Motor neuron (in vitro differentiated cells): ENCODE results near the gene OR8A1. TPM values are rescaled to one million over a fixed set of nuclear protein-coding genes. Genes with fewer than 3 reads are reported as not detected.
"Not testable (repeated sequence)": the region's sequence is repeated elsewhere in the genome, so short reads cannot be mapped to it uniquely, and the experiment has no call there.

Experiments
- ATAC-seq, 8 experiments: fragments of 200-7000 bp; cut with Tn5 transposase; replicated peaks in 6 of 8; 2 replicates each; pipeline ENCODE4 v1.8.0; 2021; ENCODE audit warnings: mild to moderate bottlenecking in 8 of 8, moderate library complexity in 8 of 8
- H3K27ac ChIP-seq, 2 donors: fragments of 250-450 bp; sonication (Bioruptor Pico); 2 replicates each; pipeline ENCODE4 v1.9.0; 2021; ENCODE audit warnings: antibody characterized with exemption in 2 of 2, mild to moderate bottlenecking in 2 of 2, moderate library complexity in 1 of 2
- H3K4me1 ChIP-seq, 2 donors: fragments of 250-450 bp; sonication (Bioruptor Pico); replicated peaks in 1 of 2; 2 replicates each; pipeline ENCODE4 v1.6.1; 2021; ENCODE audit warnings: antibody characterized with exemption in 2 of 2, mild to moderate bottlenecking in 2 of 2, moderate library complexity in 1 of 2
- H3K4me3 ChIP-seq, 5 donors: fragments of 250-450 bp; sonication (Bioruptor Pico); 2 replicates each; pipeline ENCODE4 v1.9.0; 2021; ENCODE audit warnings: antibody characterized with exemption in 5 of 5, mild to moderate bottlenecking in 5 of 5, moderate library complexity in 4 of 5
- WGBS, 10 experiments: fragments of 450-650 bp; shearing (Covaris generic); methylation state at CpG; one replicate each; pipeline ENCODE4 v1.0.0; 2022; 5-methylcytosine and 5-hydroxymethylcytosine counted together
- in situ Hi-C, 9 experiments: fragments of 400-800 bp; cut with MboI; loops; one replicate each; pipeline ENCODE4 v1.15.0; 2021; ENCODE audit warnings: low sequenced_read_pairs in 9 of 9, low pct_unique_long_range_greater_than_20kb in 2 of 9; ENCODE audit not compliant: unreplicated experiment in 9 of 9
- total RNA-seq, 8 experiments: library from RNA; unstranded; fragments of 300-600 nt; gene quantifications; 2 replicates each; pipeline versions ENCODE4 v1.2.3 to v1.2.4, GENCODE V29; 2022

Gene OR8A1
- total RNA-seq, 8 experiments from 2014 or later = 0.04 to 0.66 (median 0.23) TPM; not detected in 3

DNA sequence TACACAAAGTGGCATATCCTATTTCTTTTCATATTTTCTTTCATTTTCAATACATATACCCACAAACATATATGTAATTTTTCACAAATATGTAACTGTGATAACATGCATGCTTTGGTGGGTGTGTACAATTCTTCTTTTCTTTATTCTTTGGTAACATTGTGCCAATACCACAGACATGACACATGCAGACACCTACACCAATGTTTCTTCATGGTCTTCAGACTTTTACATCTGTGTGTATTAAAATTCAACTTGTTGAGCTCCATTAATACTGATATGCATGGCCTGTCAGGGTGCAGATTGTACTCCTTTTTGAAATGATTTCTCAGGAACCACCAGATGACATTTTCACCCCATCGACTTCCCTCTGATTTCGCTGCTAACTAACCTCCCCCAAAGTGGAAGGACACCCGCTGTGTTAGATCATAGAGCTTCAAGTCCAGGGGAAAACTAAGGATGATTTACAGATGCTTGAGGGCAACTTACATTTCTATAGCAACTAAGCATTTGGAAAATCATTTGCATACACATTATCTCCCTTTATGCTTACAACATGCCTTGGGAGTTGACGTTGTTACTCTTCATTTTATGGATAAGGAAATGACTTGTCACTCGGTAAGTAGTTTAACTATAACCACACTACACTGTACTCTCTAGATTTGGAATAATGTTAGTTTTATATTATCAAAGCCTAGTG is 31.0 kb downstream of the OR8A1 start:
- peak in 3 of 8 experiments; percentile 70 to 87 (median 71) for ATAC-seq
- Histone ChIP-seq H3K4me3 (no peak overlapping the region), H3K27ac (no peak overlapping the region), H3K4me1 (no peaks in the 10 kb centered on the region)
- in situ Hi-C loops = no loop called here
- 5 to 62% (median 35%) methylated on average over 1 to 5 of the region's 5 CpGs; no CpG with 5 or more reads in 2 of the 10 experiments for WGBS, 10 experiments

GRCh38 chr11:124602193-124602592 is 32.4 kb downstream of the OR8A1 start:
- H3K4me1 ChIP-seq = no peaks in the 10 kb centered on the region

GRCh38 chr11:124602723-124603122 is 32.9 kb downstream of the OR8A1 start:
- H3K27ac ChIP-seq, H3K4me3 ChIP-seq, H3K4me1 ChIP-seq, in situ Hi-C loops: not testable (repeated sequence)
- 0 to 100% (median 32%) methylated on average over 1 to 3 of the region's 3 CpGs; no CpG with 5 or more reads in 2 of the 10 experiments for WGBS, 10 experiments
- peak in 3 of 8 experiments; percentile 40 to 82 (median 72) for ATAC-seq

More at GRCh38 chr11:124602193-124602592, 32.4 kb downstream of the OR8A1 start:
- H3K4me3 ChIP-seq = no peak overlapping the region
- peak in 2 of 8 experiments; percentile 20 to 36 for ATAC-seq
- H3K27ac ChIP-seq = no peak overlapping the region
- 29 to 100% (median 83%) methylated on average over 1 to 3 of the region's 3 CpGs; no CpG with 5 or more reads in 3 of the 10 experiments for WGBS, 10 experiments
- in situ Hi-C loops = no loop called here

GRCh38 chr11:124605719-124606118 is 35.9 kb downstream of the OR8A1 start:
- in situ Hi-C loops = no loop called here
- 50 to 100% (median 93%) methylated on average over 1 to 3 of the region's 3 CpGs; no CpG with 5 or more reads in 2 of the 10 experiments for WGBS, 10 experiments
- Histone ChIP-seq H3K27ac (no peak overlapping the region), H3K4me3 (no peak overlapping the region), H3K4me1 (peaks cover 0 to 11% of the 10 kb centered on the region in 2 donors)
- ATAC-seq = no peak

- H3K4me1 ChIP-seq = peaks cover 0 to 11% of the 10 kb centered on the region in 2 donors
- no peak overlapping the region for H3K27ac ChIP-seq
- in situ Hi-C loops = no loop called here
- peak in 5 of 8 experiments; percentile 84 to 88 (median 84) for ATAC-seq
- H3K4me3 ChIP-seq = no peak overlapping the region
Measured at GRCh38 chr11:124608147-124608546, 38.4 kb downstream of the OR8A1 start.

- no peak overlapping the region for H3K4me3 ChIP-seq
- H3K27ac ChIP-seq = no peak overlapping the region
- ATAC-seq = no peak
- 67 to 100% (median 93%) methylated on average over 1 to 2 of the region's 2 CpGs; no CpG with 5 or more reads in 4 of the 10 experiments for WGBS, 10 experiments
- peaks cover 0 to 11% of the 10 kb centered on the region in 2 donors for H3K4me1 ChIP-seq
- in situ Hi-C loops = no loop called here
Measured at GRCh38 chr11:124610295-124610694, 40.5 kb downstream of the OR8A1 start.

GRCh38 chr11:124611064-124611463 is 41.3 kb downstream of the OR8A1 start, which contains the start of gene PANX3:
Gene PANX3 (plus strand): TSS chr11:124611428. CDS start chr11:124611557, 129 bp downstream.
- Histone ChIP-seq H3K4me3 (no peak within 1 kb of the TSS), H3K4me1 (peaks cover 0 to 11% of the 10 kb centered on the region in 2 donors), H3K27ac (no peak within 1 kb of the TSS)
- in situ Hi-C loops = no loop called here
- no peak for ATAC-seq
- WGBS, 10 experiments = 49 to 100% (median 68%) methylated on average over 1 to 4 of the region's 5 CpGs; no CpG with 5 or more reads in 6 of the 10 experiments

DNA sequence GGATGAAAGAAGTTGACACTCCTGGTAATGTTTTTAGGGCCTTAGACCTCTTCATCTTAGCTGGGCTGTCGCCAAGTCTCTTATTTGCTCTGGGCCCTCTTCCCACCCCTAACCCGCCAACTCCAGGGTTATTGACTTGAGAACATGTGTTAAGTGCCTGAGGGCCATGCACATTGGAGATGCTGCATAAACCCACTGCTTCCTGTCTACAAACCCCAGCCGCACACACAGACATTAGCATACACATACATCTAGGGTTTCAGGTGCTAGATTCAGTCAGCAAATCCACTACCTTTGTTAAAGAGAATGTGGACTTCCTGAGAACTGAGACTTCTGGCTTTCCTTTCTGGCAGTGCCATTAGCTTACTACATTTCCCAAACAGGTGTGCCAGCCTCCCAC is 42.2 kb downstream of the OR8A1 start:
- H3K4me3 ChIP-seq = no peak overlapping the region
- H3K4me1 ChIP-seq = peaks cover 0 to 11% of the 10 kb centered on the region in 2 donors
- no peak overlapping the region for H3K27ac ChIP-seq
- 0 to 100% (median 80%) methylated on average over 1 to 3 of the region's 3 CpGs; no CpG with 5 or more reads in 1 of the 10 experiments for WGBS, 10 experiments
- peak in 3 of 8 experiments; percentile 87 to 97 (median 91) for ATAC-seq
- in situ Hi-C loops = no loop called here

DNA sequence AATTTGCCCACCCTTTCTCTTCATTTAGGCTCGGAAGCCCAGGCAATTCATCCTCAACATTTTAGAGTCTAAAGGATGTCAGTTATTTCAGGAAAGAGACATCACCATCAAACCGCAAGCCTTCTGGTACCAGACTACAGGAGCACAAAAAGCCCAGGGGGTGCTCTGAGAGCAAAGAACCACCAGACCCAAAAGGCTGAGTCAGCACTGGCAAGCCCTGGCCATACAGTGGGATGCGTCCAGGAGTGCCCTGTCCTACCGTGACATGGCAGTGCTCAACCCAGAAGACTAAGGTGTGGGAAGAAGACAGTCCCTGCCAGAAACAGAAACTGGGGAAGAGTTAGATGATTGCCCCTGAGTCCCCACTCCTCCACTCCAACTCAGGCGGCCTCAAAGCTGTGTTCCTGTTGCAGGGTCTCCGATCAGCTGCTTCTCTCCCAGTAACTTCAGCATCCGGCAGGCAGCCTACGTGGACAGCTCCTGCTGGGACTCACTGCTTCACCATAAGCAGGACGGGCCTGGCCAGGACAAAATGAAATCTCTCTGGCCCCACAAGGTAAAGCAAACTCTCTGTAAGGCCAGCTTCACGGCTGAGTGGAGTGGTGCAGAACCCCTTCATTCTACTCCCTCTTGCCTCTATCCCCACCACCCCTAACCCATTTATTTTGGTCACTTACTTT is 42.9 kb downstream of the OR8A1 start:
- ATAC-seq = peak in 1 of 8 experiments; percentile 11
- H3K27ac ChIP-seq = no peak overlapping the region
- in situ Hi-C loops = no loop called here
- no peak overlapping the region for H3K4me3 ChIP-seq
- WGBS, 10 experiments = 83 to 100% (median 88%) methylated on average over 1 to 9 of the region's 10 CpGs; no CpG with 5 or more reads in 4 of the 10 experiments
- H3K4me1 ChIP-seq = peaks cover 0 to 9% of the 10 kb centered on the region in 2 donors

- WGBS, 10 experiments = 47 to 90% (median 73%) methylated on average over 1 to 5 of the region's 5 CpGs; no CpG with 5 or more reads in 5 of the 10 experiments
- no peak for ATAC-seq
- Histone ChIP-seq H3K4me1 (peaks cover 7 to 8% of the 10 kb centered on the region in 2 donors), H3K27ac (no peak overlapping the region), H3K4me3 (no peak overlapping the region)
- in situ Hi-C loops = no loop called here
Measured at GRCh38 chr11:124618863-124619262, 49.1 kb downstream of the OR8A1 start.

Other genes starting within 250 kb of the OR8A1 start
- gene OR8D2, start 249.8 kb upstream of the OR8A1 start, total RNA-seq = under 1 TPM in 2 of 8 experiments, not detected in 6; 0.42 to 0.76 TPM
- under 1 TPM in 1 of 8 experiments, not detected in 7; 0.66 TPM for gene OR8B2, start 185.5 kb upstream of the OR8A1 start, total RNA-seq
- gene OR8B3, start 171.0 kb upstream of the OR8A1 start, total RNA-seq = under 1 TPM in 2 of 8 experiments, not detected in 6; 0.09 to 0.33 TPM
- under 1 TPM in 1 of 8 experiments, not detected in 7; 0.38 TPM for gene OR8B4, start 145.1 kb upstream of the OR8A1 start, total RNA-seq
- under 1 TPM in 5 of 8 experiments, not detected in 3; 0.04 to 0.76 (median 0.14) TPM for gene OR8B8, start 124.3 kb upstream of the OR8A1 start, total RNA-seq
- gene OR8B12, start 26.3 kb upstream of the OR8A1 start, total RNA-seq = 1 to 10 TPM in 1 of 8 experiments, under 1 TPM in 3, not detected in 4; 0.25 to 1.2 (median 0.40) TPM
- gene PANX3, start 41.4 kb downstream of the OR8A1 start, total RNA-seq = under 1 TPM in 2 of 8 experiments, not detected in 6; 0.33 to 0.42 TPM
- 10 to 100 TPM; 16.8 to 49.6 (median 25.9) TPM for gene TBRG1, start 52.9 kb downstream of the OR8A1 start, total RNA-seq
- gene SIAE, start 103.7 kb downstream of the OR8A1 start, total RNA-seq = 10 to 100 TPM in 4 of 8 experiments, 1 to 10 TPM in 4; 3.2 to 78.6 (median 15.5) TPM
- 10 to 100 TPM; 13.7 to 71.4 (median 20.1) TPM for gene SPA17, start 103.9 kb downstream of the OR8A1 start, total RNA-seq
- gene NRGN, start 169.9 kb downstream of the OR8A1 start, total RNA-seq = 10 to 100 TPM in 3 of 8 experiments, 1 to 10 TPM in 2, under 1 TPM in 3; 0.49 to 34.2 (median 2.6) TPM
- gene VSIG2, start 182.3 kb downstream of the OR8A1 start, total RNA-seq = 1 to 10 TPM in 2 of 8 experiments, under 1 TPM in 3, not detected in 3; 0.17 to 2.0 (median 0.90) TPM
- gene ESAM, start 192.3 kb downstream of the OR8A1 start, total RNA-seq = 1 to 10 TPM in 3 of 8 experiments, under 1 TPM in 5; 0.11 to 9.3 (median 0.67) TPM
- 10 to 100 TPM in 7 of 8 experiments, 1 to 10 TPM in 1; 9.8 to 53.9 (median 14.8) TPM for gene MSANTD2, start 230.4 kb downstream of the OR8A1 start, total RNA-seq